MM.1S (cell line): ENCODE data around the gene LPCAT1.

Experiments used
- CTCF ChIP-seq: fragments of 300-600 bp; sonication (generic); IDR thresholded peaks from 2 replicates; pipeline ENCODE4 v1.5.1; 2016; ENCODE audit warnings: antibody characterized with exemption, low read length, mixed read lengths
- EZH2 ChIP-seq: fragments of 300-600 bp; sonication (generic); optimal IDR thresholded peaks from 2 replicates; pipeline ENCODE3; 2017; ENCODE audit warnings: low read depth, mild to moderate bottlenecking, antibody characterized with exemption, low read length, mixed read lengths

GRCh38 chr5:1515311-1515920 lies 8.3 kb downstream of the LPCAT1 start:
- TF ChIP-seq CTCF (no peak), EZH2 (no peak)
